HL-60 (cell line): ENCODE data around the gene SPTB.

ENCODE experiments used
- DNase-seq, 2 experiments: peaks; one replicate each; pipeline ENCODE4 v3.0.0-alpha.2; 2010 to 2020; ENCODE audit warnings: low read depth in 1 of 2, low spot score in 1 of 2
- H3K27ac ChIP-seq: fragments of 250-450 bp; sonication (Bioruptor Pico); replicated peaks from 2 replicates; pipeline ENCODE4 v1.5.1; 2020; ENCODE audit warnings: mild to moderate bottlenecking, moderate library complexity
- H3K27me3 ChIP-seq: fragments of 250-450 bp; sonication (Bioruptor Pico); 2 replicates; pipeline ENCODE4 v1.5.1; 2021; ENCODE audit warnings: mild to moderate bottlenecking, moderate library complexity; ENCODE audit not compliant: insufficient read depth, poor library complexity, severe bottlenecking
- H3K4me3 ChIP-seq: replicated peaks from 2 replicates; pipeline ENCODE4 v1.5.1; 2011; ENCODE audit warnings: mild to moderate bottlenecking, control low read depth, low read length; ENCODE audit not compliant: insufficient read depth
- GABPA ChIP-seq: IDR thresholded peaks from 2 replicates; pipeline ENCODE4 v1.6.1; 2012; ENCODE audit warnings: low read depth
- POLR2AphosphoS5 ChIP-seq: IDR thresholded peaks from 2 replicates; pipeline ENCODE4 v1.6.1; 2012; ENCODE audit warnings: low read depth
- SPI1 ChIP-seq: IDR thresholded peaks from 2 replicates; pipeline ENCODE4 v1.6.1; 2012; ENCODE audit warnings: low read depth, mild to moderate bottlenecking, borderline replicate concordance
- TF ChIP-seq, protein P1 (sequence below): IDR thresholded peaks from one replicate; pipeline ENCODE4 v1.5.1; 2011; ENCODE audit warnings: low read length, control low read depth, inconsistent platforms; ENCODE audit not compliant: insufficient read depth
- TF ChIP-seq, protein P2 (sequence below): IDR thresholded peaks from 2 replicates; pipeline ENCODE4 v1.6.1; 2012; ENCODE audit warnings: low read depth; ENCODE audit not compliant: insufficient replicate concordance

Gene SPTB

DNA sequence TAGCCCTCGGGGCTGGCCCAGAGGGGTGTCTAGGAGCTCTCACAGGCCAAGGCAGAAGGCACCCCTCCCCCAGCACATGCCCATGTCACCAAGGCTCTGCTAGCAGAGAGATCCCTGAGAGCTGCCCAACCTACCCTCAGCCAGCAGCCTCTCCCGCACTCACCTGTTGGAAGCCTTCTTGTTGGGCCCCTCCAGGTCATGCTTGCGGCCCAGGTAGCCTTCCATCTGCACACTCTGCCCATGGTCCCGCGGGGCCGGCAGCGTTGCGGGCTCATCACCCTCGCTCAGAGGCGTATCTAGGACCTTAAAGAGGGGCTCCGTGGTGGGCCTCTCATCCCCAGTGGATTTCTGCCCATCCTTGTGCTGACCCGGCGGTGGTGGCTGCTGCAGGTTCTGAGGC lies 126.3 kb downstream of the SPTB start:
- no peaks in the 10 kb centered on the region for H3K27me3 ChIP-seq
- TF ChIP-seq GABPA (no peak), SPI1 (no peak), POLR2AphosphoS5 (no peak)
- TF ChIP-seq, protein P1, sequence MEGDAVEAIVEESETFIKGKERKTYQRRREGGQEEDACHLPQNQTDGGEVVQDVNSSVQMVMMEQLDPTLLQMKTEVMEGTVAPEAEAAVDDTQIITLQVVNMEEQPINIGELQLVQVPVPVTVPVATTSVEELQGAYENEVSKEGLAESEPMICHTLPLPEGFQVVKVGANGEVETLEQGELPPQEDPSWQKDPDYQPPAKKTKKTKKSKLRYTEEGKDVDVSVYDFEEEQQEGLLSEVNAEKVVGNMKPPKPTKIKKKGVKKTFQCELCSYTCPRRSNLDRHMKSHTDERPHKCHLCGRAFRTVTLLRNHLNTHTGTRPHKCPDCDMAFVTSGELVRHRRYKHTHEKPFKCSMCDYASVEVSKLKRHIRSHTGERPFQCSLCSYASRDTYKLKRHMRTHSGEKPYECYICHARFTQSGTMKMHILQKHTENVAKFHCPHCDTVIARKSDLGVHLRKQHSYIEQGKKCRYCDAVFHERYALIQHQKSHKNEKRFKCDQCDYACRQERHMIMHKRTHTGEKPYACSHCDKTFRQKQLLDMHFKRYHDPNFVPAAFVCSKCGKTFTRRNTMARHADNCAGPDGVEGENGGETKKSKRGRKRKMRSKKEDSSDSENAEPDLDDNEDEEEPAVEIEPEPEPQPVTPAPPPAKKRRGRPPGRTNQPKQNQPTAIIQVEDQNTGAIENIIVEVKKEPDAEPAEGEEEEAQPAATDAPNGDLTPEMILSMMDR: no peak
- TF ChIP-seq, protein P2, sequence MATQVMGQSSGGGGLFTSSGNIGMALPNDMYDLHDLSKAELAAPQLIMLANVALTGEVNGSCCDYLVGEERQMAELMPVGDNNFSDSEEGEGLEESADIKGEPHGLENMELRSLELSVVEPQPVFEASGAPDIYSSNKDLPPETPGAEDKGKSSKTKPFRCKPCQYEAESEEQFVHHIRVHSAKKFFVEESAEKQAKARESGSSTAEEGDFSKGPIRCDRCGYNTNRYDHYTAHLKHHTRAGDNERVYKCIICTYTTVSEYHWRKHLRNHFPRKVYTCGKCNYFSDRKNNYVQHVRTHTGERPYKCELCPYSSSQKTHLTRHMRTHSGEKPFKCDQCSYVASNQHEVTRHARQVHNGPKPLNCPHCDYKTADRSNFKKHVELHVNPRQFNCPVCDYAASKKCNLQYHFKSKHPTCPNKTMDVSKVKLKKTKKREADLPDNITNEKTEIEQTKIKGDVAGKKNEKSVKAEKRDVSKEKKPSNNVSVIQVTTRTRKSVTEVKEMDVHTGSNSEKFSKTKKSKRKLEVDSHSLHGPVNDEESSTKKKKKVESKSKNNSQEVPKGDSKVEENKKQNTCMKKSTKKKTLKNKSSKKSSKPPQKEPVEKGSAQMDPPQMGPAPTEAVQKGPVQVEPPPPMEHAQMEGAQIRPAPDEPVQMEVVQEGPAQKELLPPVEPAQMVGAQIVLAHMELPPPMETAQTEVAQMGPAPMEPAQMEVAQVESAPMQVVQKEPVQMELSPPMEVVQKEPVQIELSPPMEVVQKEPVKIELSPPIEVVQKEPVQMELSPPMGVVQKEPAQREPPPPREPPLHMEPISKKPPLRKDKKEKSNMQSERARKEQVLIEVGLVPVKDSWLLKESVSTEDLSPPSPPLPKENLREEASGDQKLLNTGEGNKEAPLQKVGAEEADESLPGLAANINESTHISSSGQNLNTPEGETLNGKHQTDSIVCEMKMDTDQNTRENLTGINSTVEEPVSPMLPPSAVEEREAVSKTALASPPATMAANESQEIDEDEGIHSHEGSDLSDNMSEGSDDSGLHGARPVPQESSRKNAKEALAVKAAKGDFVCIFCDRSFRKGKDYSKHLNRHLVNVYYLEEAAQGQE: no peak
- no peak for DNase-seq
- H3K4me3 ChIP-seq: no peak overlapping the region
- no peak overlapping the region for H3K27ac ChIP-seq

DNA sequence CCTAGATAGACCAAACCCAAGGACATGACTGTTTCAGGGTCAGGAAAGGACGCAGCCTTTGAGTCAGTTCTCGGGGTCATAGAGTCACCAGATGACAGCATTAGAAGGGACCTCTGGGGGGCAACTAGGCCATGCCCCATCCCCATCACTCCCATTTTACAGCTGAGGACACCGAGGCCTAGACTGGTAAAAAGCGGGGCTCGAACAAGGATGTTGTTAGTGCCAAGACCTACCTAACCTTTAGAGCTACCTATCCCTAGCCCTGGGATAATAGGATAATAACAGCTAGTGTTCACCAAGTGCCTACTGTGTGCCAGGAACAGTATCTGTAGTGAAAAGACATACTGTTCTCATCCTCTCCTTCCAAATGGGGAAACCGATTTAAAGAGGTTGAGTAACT lies 126.8 kb downstream of the SPTB start:
- no peaks in the 10 kb centered on the region for H3K27me3 ChIP-seq
- no peak overlapping the region for H3K4me3 ChIP-seq
- no peak overlapping the region for H3K27ac ChIP-seq
- TF ChIP-seq, protein P2: no peak
- TF ChIP-seq, protein P1: no peak
- TF ChIP-seq SPI1: no peak
- TF ChIP-seq POLR2AphosphoS5: no peak
- DNase-seq: no peak

DNA sequence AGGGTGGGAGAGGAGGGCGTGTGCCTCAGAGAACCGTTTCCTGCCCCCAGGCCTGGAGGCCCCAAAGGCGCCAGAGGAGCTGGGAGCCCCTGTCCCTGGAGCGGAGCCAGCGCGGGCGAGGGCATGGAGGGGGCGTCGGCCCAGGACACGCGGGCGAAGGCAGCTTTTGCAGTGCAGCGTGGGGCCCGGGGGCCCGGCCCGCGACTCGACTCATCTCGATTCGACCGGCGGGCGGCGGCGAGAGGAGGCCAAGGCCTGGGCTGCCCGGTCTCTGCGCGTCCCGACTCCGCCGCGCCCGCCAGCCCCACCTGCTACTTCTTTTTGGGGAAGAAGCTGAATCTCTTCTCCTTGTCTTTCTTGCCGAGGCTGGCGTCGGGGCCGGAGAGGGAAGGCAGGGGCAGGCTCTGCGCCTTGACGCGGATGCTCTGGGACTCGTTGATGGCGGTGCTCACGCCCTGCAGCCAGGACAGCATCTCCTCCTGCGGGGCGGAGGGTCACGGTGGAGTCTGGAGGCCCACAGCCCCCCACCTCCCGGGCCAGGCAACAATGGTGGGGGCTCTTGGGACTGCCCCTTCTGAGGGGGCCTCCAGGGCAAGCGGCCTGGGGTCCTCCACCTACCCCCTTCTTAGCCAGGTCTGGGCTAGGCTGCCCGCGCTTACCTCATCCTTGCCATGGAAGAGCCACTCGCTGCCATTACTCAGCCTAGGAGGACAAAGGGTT lies 130.6 kb downstream of the SPTB start:
- H3K27ac ChIP-seq: no peak overlapping the region
- TF ChIP-seq SPI1 (no peak), GABPA (no peak), POLR2AphosphoS5 (no peak)
- TF ChIP-seq, protein P2: no peak
- TF ChIP-seq, protein P1: no peak

More for the DNA sequence above, 130.6 kb downstream of the SPTB start:
- no peak for DNase-seq
- no peaks in the 10 kb centered on the region for H3K27me3 ChIP-seq
- no peak overlapping the region for H3K4me3 ChIP-seq
